SK-N-SH (cell line): ENCODE data around the gene GALNS. TPM values are rescaled to one million over a fixed set of nuclear protein-coding genes. Genes with fewer than 3 reads are reported as not detected.

ENCODE experiments used
- CTCF ChIA-PET: fragments of 300-600, 350-600 bp; formaldehyde crosslinking; extraction: SDS; loops from one replicate; lab custom pipeline; 2021; lab: Yijun Ruan, JAX
- POLR2A ChIA-PET: fragments of 350-600 bp; sonication (Branson Sonifier 250); formaldehyde crosslinking; extraction: SDS; loops from one replicate; lab custom pipeline; 2020; ENCODE audit warnings: antibody characterized with exemption, inconsistent platforms; lab: Yijun Ruan, JAX
- DNase-seq: peaks from one replicate; pipeline ENCODE4 v3.0.0; 2012
- H2AFZ ChIP-seq: fragments of 200-600 bp; sonication (generic); 2 replicates; pipeline ENCODE4 v1.8.1; 2016; ENCODE audit warnings: antibody characterized with exemption, mild to moderate bottlenecking, low read depth
- H3F3A ChIP-seq: fragments of 200-600 bp; sonication (generic); replicated peaks from 2 replicates; pipeline ENCODE3; 2016; ENCODE audit warnings: antibody characterized with exemption, mild to moderate bottlenecking; ENCODE audit not compliant: insufficient read depth
- H3K27ac ChIP-seq, 2 experiments: fragments of 200-500 bp in 1 of 2; fragments of 200-600 bp in 1 of 2; sonication (Bioruptor generic) in 1 of 2; sonication (generic), shearing (Covaris generic) in 1 of 2; 2 replicates each; pipeline versions ENCODE4 v1.5.1 to v1.6.1; 2014 to 2016; ENCODE audit warnings: low read depth in 2 of 2, inconsistent platforms in 1 of 2, low read length in 1 of 2, mild to moderate bottlenecking in 1 of 2, mixed read lengths in 1 of 2
- H3K27me3 ChIP-seq: fragments of 200-600 bp; sonication (generic), shearing (Covaris generic); 2 replicates; pipeline ENCODE4 v1.6.1; 2016; ENCODE audit warnings: mixed run types; ENCODE audit not compliant: insufficient read depth
- H3K36me3 ChIP-seq, 2 experiments: fragments of 200-500 bp in 1 of 2; fragments of 200-600 bp in 1 of 2; sonication (Bioruptor generic) in 1 of 2; sonication (generic) in 1 of 2; replicated peaks in 1 of 2; 2 replicates each; pipeline versions ENCODE3 to v1.5.1; 2014 to 2016; ENCODE audit warnings: low read length in 1 of 2, mild to moderate bottlenecking in 1 of 2; ENCODE audit not compliant: insufficient read depth in 2 of 2, control insufficient read depth in 1 of 2
- H3K4me1 ChIP-seq, 2 experiments: fragments of 200-500 bp in 1 of 2; fragments of 200-600 bp in 1 of 2; sonication (Bioruptor generic) in 1 of 2; sonication (generic), shearing (Covaris generic) in 1 of 2; 2 replicates each; pipeline versions ENCODE4 v1.5.1 to v1.6.1; 2014 to 2016; ENCODE audit warnings: low read depth in 1 of 2, low read length in 1 of 2, mixed run types in 1 of 2; ENCODE audit not compliant: insufficient read depth in 2 of 2, control insufficient read depth in 1 of 2
- H3K4me2 ChIP-seq: fragments of 200-600 bp; sonication (generic), shearing (Covaris generic); 2 replicates; pipeline ENCODE4 v1.6.1; 2017; ENCODE audit warnings: mixed run types
- H3K4me3 ChIP-seq, 2 experiments: fragments of 200-500 bp in 1 of 2; fragments of 200-600 bp in 1 of 2; sonication (Bioruptor generic) in 1 of 2; sonication (generic), shearing (Covaris generic) in 1 of 2; 2 replicates each; pipeline versions ENCODE4 v1.5.1 to v1.8.1; 2014 to 2016; ENCODE audit warnings: low read depth in 2 of 2, inconsistent platforms in 1 of 2, low read length in 1 of 2, mild to moderate bottlenecking in 1 of 2, mixed read lengths in 1 of 2, moderate library complexity in 1 of 2
- H3K79me2 ChIP-seq: fragments of 200-600 bp; sonication (generic); 2 replicates; pipeline ENCODE4 v1.8.1; 2017; ENCODE audit warnings: mild to moderate bottlenecking; ENCODE audit not compliant: insufficient read depth
- H3K9ac ChIP-seq: fragments of 200-600 bp; sonication (generic); 2 replicates; pipeline ENCODE4 v1.6.1; 2017; ENCODE audit warnings: mixed run types
- H3K9me2 ChIP-seq: fragments of 200-600 bp; sonication (generic); 2 replicates; pipeline ENCODE4 v1.6.1; 2017; ENCODE audit warnings: mixed run types
- H3K9me3 ChIP-seq: fragments of 200-600 bp; sonication (generic); 2 replicates; pipeline ENCODE4 v1.6.1; 2017; ENCODE audit warnings: mixed run types, mild to moderate bottlenecking, moderate library complexity
- H4K20me1 ChIP-seq: fragments of 200-600 bp; sonication (generic); 2 replicates; pipeline ENCODE4 v1.6.1; 2017; ENCODE audit warnings: mild to moderate bottlenecking, mixed run types; ENCODE audit not compliant: insufficient read depth
- CHD2 ChIP-seq: fragments of 150-350 bp; IDR thresholded peaks from 2 replicates; pipeline ENCODE4 v1.6.1; 2018; ENCODE audit warnings: low read length; ENCODE audit not compliant: partially characterized antibody
- EP300 ChIP-seq, 2 experiments: IDR thresholded peaks; 2 replicates each; pipeline versions ENCODE4 v1.4.0 to v1.6.1; 2012; ENCODE audit warnings: borderline replicate concordance in 1 of 2, low read depth in 1 of 2, low read length in 1 of 2
- EZH2phosphoT487 ChIP-seq: fragments of 200-600 bp; sonication (generic); IDR thresholded peaks from 2 replicates; pipeline ENCODE4 v1.6.1; 2017; ENCODE audit warnings: low read depth, mixed run types, mild to moderate bottlenecking, antibody characterized with exemption, moderate library complexity, borderline replicate concordance
- FOSL2 ChIP-seq: IDR thresholded peaks from 2 replicates; pipeline ENCODE4 v1.4.0; 2012; ENCODE audit warnings: low read depth, mild to moderate bottlenecking, moderate library complexity, borderline replicate concordance
- GATA2 ChIP-seq: sonication (generic); formaldehyde crosslinking; IDR thresholded peaks from 2 replicates; pipeline ENCODE4 v1.5.0; 2020; ENCODE audit warnings: mild to moderate bottlenecking, missing genetic modification reagents
- IRF3 ChIP-seq: fragments of 150-350 bp; IDR thresholded peaks from 2 replicates; pipeline ENCODE4 v1.6.1; 2016; ENCODE audit warnings: mild to moderate bottlenecking, low read depth, low read length
- MAX ChIP-seq: IDR thresholded peaks from 2 replicates; pipeline ENCODE4 v1.4.0; 2012; ENCODE audit warnings: low read depth
- MEF2A ChIP-seq: IDR thresholded peaks from 2 replicates; pipeline ENCODE4 v1.4.0; 2012; ENCODE audit warnings: low read depth, borderline replicate concordance
- MXI1 ChIP-seq: IDR thresholded peaks from 2 replicates; pipeline ENCODE4 v1.6.1; 2012; ENCODE audit warnings: mild to moderate bottlenecking, low read depth, low read length, improper control_type of control experiment
- NRF1 ChIP-seq: IDR thresholded peaks from 2 replicates; pipeline ENCODE4 v1.6.1; 2012; ENCODE audit warnings: low read depth, mild to moderate bottlenecking, low read length
- PBX3 ChIP-seq: IDR thresholded peaks from 2 replicates; pipeline ENCODE4; 2012
- POLR2AphosphoS5 ChIP-seq: IDR thresholded peaks from 2 replicates; pipeline ENCODE4 v1.6.1; 2012; ENCODE audit warnings: low read depth, low read length
- RCOR1 ChIP-seq: fragments of 150-350 bp; IDR thresholded peaks from 2 replicates; pipeline ENCODE4 v1.6.1; 2017; ENCODE audit warnings: antibody characterized with exemption, low read length
- SIN3A ChIP-seq: IDR thresholded peaks from 2 replicates; pipeline ENCODE4 v1.6.1; 2012; ENCODE audit warnings: low read depth, mild to moderate bottlenecking, low read length, moderate library complexity, borderline replicate concordance
- TEAD4 ChIP-seq: IDR thresholded peaks from 2 replicates; pipeline ENCODE4 v1.4.0; 2012; ENCODE audit warnings: mild to moderate bottlenecking, borderline replicate concordance; ENCODE audit not compliant: insufficient read depth
- USF1 ChIP-seq: IDR thresholded peaks from 2 replicates; pipeline ENCODE4 v1.4.0; 2012; ENCODE audit warnings: low read depth, borderline replicate concordance
- USF2 ChIP-seq: fragments of 150-350 bp; IDR thresholded peaks from 2 replicates; pipeline ENCODE4 v1.6.1; 2017; ENCODE audit warnings: antibody characterized with exemption, low read length, low read depth, borderline replicate concordance
- ZBTB33 ChIP-seq: IDR thresholded peaks from 2 replicates; pipeline ENCODE4 v1.4.0; 2012; ENCODE audit warnings: low read depth, borderline replicate concordance
- WGBS: methylation state at CpG from one replicate; pipeline ENCODE4 v1.1.6; 2017; ENCODE audit warnings: low lambda C conversion rate; 5-methylcytosine and 5-hydroxymethylcytosine counted together
- polyA plus RNA-seq, 3 experiments: library from polyadenylated mRNA; depleted of rRNA; stranded (reverse); fragments of >200 nt; gene quantifications; 2 replicates each; pipeline ENCODE4 v1.2.3, GENCODE V29; 2012

The GALNS gene
- polyA plus RNA-seq, 1 of the 3 experiments (the other 2 are of a cell fraction), result 16.5 TPM

DNA sequence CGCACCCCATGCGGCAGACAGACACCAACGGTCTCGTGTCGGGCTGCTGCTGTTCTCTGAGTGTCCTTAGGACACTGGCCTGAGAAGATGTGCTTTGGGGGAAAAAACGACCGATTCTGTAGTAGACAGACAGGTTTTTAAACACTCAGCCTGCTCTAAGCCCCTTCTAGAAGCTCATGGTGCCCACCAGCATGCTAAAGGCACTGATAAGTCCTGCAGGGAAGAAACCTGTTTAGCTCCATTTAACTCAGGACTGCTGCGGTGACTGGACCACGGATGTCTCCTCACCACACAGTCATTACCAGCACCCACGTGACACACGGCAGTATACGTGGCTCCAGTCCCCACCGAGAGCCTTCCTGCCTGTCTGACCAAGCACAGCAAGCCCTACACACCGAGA lies 26.0 kb downstream of the GALNS start:
- no peaks in the 10 kb centered on the region for H3K9me2 ChIP-seq
- POLR2A ChIA-PET, result no interaction called here
- no peak overlapping the region for H2AFZ ChIP-seq
- peaks cover 0 to 12% of the 10 kb centered on the region in 2 experiments for H3K36me3 ChIP-seq
- H3K27me3 ChIP-seq, result no peaks in the 10 kb centered on the region
- H3K79me2 ChIP-seq, result no peaks in the 10 kb centered on the region
- CTCF ChIA-PET, result no interaction called here
- H3K4me1 ChIP-seq, result no peaks in the 10 kb centered on the region
- no peak overlapping the region for H3K27ac ChIP-seq
- no peak for DNase-seq
- WGBS, result 83% methylated on average over 10 of the region's 14 CpGs
- no peak overlapping the region for H3K4me2 ChIP-seq
- no peaks in the 10 kb centered on the region for H3F3A ChIP-seq
- no peaks in the 10 kb centered on the region for H4K20me1 ChIP-seq
- H3K9ac ChIP-seq, result no peak overlapping the region
- H3K9me3 ChIP-seq, result no peaks in the 10 kb centered on the region
- TF ChIP-seq CHD2 (no peak), ZBTB33 (no peak), TEAD4 (no peak), MEF2A (no peak), NRF1 (no peak)
- TF ChIP-seq, all 33 proteins: peak for 0
- no peak overlapping the region for H3K4me3 ChIP-seq

- H3K79me2 ChIP-seq, result no peaks in the 10 kb centered on the region
- H2AFZ ChIP-seq, result no peak overlapping the region
- no peaks in the 10 kb centered on the region for H4K20me1 ChIP-seq
- ChIA-PET CTCF (no interaction called here), POLR2A (no interaction called here)
- no peaks in the 10 kb centered on the region for H3F3A ChIP-seq
- H3K4me1 ChIP-seq, result no peaks in the 10 kb centered on the region
- H3K27ac ChIP-seq, result no peak overlapping the region
- no peak overlapping the region for H3K4me3 ChIP-seq
- H3K9me2 ChIP-seq, result no peaks in the 10 kb centered on the region
- no peaks in the 10 kb centered on the region for H3K9me3 ChIP-seq
- DNase-seq, result no peak
- TF ChIP-seq POLR2AphosphoS5 (no peak), FOSL2 (no peak), NRF1 (no peak), EZH2phosphoT487 (no peak), USF2 (no peak), EP300 (IDR thresholded peaks at IDR 0.05; ENCODE audit: borderline replicate concordance in 1 of 2, low read depth in 1 of 2, low read length in 1 of 2) (no peak), MXI1 (no peak), MAX (no peak), GATA2 (CRISPR knock-in tag) (no peak), IRF3 (no peak), CHD2 (no peak), SIN3A (no peak), TEAD4 (no peak), USF1 (no peak), PBX3 (no peak), RCOR1 (no peak)
- H3K4me2 ChIP-seq, result no peak overlapping the region
- no peak overlapping the region for H3K9ac ChIP-seq
- H3K27me3 ChIP-seq, result no peaks in the 10 kb centered on the region
- 78% methylated on average over 9 of the region's 11 CpGs for WGBS
- peaks cover 0 to 9% of the 10 kb centered on the region in 2 experiments for H3K36me3 ChIP-seq
Measured at GRCh38 chr16:88830258-88830657, 26.5 kb downstream of the GALNS start.
